Esophagus squamous epithelium (tissue), 5 donors: Measurements from ENCODE around the gene SMARCA4. TPM values are rescaled to one million over a fixed set of nuclear protein-coding genes. Genes with fewer than 3 reads are reported as not detected.

ENCODE experiments used
- DNase-seq: peaks from one replicate; lab custom pipeline; 2025; lab: John Stamatoyannopoulos, UW
- H3K27ac ChIP-seq, 4 donors: fragments of 200-600 bp; sonication (generic); one replicate each; pipeline ENCODE4 v1.5.1; 2016 to 2019; ENCODE audit warnings: mild to moderate bottlenecking in 1 of 4
- H3K27me3 ChIP-seq, 4 donors: fragments of 200-600 bp; sonication (generic); 1 replicate in 3 of 4; 2 replicates in 1 of 4; pipeline versions ENCODE4 v1.5.1 to v1.6.0; 2017 to 2021; ENCODE audit warnings: antibody characterized with exemption in 1 of 4
- H3K36me3 ChIP-seq, 3 donors: fragments of 200-600 bp; sonication (generic); one replicate each; pipeline ENCODE4 v1.5.1; 2016 to 2019
- H3K4me1 ChIP-seq, 3 donors: fragments of 200-600 bp; sonication (generic); one replicate each; pipeline ENCODE4 v1.5.1; 2017 to 2019
- H3K4me3 ChIP-seq, 4 donors: fragments of 200-600 bp; sonication (generic); 1 replicate in 3 of 4; 2 replicates in 1 of 4; pipeline ENCODE4 v1.5.1; 2016 to 2019; ENCODE audit warnings: mild to moderate bottlenecking in 2 of 4, moderate library complexity in 1 of 4
- H3K9me3 ChIP-seq, 3 donors: fragments of 200-600 bp; sonication (generic); one replicate each; pipeline ENCODE4 v1.5.1; 2016 to 2019
- POLR2A ChIP-seq, 4 donors: fragments of 450-650 bp; IDR thresholded peaks; one replicate each; pipeline ENCODE4 v1.6.1; 2017; ENCODE audit warnings: antibody characterized with exemption in 4 of 4, mild to moderate bottlenecking in 4 of 4, moderate library complexity in 3 of 4
- WGBS, 2 donors: methylation state at CpG; one replicate each; pipeline ENCODE4 v1.1.5; 2018; 5-methylcytosine and 5-hydroxymethylcytosine counted together
- intact Hi-C: fragments of 100-400 bp; cut with DNase I; formaldehyde crosslinking; loops from one replicate; pipeline ENCODE4 v1.15.0; 2022
- total RNA-seq, 4 donors: library from RNA; depleted of rRNA; stranded (reverse); fragments of >200 nt; gene quantifications; one replicate each; pipeline ENCODE4 v1.1.0, GENCODE V29; 2016
- TF ChIP-seq, protein P1 (sequence below), 6 experiments: fragments of 450-650 bp in 4 of 6; fragments of 200-600 bp in 2 of 6; sonication (generic) in 2 of 6; IDR thresholded peaks; one replicate each; pipeline ENCODE4 v1.5.1; 2016 to 2019; ENCODE audit warnings: antibody characterized with exemption in 6 of 6, mild to moderate bottlenecking in 4 of 6, moderate library complexity in 4 of 6
- donor health status: DM: yes; HTN: yes; CAD: no.

SMARCA4 gene
- total RNA-seq, 4 donors from 2014 or later: 62.8 to 142 (median 93.4) TPM

DNA sequence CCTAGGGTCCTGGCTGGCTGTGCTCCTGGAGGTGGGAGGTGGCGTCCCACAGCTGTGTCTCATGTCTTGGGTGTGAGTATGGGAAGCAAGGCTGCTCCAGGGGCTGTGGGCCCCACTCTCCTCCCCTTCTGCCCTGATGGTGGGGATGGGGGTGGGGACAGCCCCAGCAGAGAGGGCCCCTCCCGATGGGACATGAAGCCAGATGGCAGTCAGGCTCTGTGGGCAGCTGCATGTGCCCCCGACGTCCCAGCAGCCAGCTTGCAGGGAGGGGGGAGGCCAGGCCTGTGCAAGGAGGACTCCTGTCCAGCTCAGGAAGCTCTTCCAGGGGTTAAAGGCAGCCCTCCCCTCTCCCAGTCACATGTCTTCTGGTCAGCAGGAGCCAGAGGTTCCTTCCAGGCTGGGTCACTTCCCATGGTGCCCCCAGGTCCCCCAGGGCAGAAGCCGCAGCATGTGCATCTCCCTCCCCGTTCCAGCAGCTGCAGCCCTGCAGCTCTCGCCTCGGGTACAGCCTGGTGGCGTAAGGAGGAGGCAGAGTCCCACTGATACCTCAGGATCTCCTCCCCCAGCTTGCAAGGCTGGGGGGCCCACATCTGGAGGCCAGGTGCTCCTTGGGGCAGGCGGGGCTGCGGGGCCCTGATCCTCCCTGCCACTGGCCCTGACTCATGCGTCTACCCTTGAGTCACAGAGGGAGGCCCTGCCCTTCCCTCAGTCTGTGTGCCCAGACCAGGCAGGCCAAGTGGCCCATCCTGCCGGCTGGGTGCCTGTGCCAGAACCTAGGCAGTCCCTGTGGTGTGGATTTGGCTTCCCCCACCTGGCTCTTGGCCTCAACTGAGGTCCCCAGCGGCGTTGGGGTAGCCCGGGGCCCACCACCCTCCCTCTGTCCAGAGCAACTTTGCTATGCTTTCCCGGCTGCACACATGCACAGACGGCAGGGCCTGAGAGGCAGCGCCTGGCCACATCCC, 45.4 kb upstream of the SMARCA4 start:
- Histone ChIP-seq H3K4me3 (no peak overlapping the region), H3K27me3 (no peaks in the 10 kb centered on the region), H3K36me3 (peaks cover 23 to 96% (median 27%) of the 10 kb centered on the region in 3 donors), H3K4me1 (peaks cover 8 to 26% (median 11%) of the 10 kb centered on the region in 3 donors), H3K9me3 (no peaks in the 10 kb centered on the region), H3K27ac (peak overlapping the region; percentile 32 to 80 (median 62))
- DNase-seq: no peak
- WGBS, 2 donors: 35 to 49% methylated on average over 4 to 5 of the region's 19 CpGs
- intact Hi-C loops: no loop called here
- TF ChIP-seq, protein P1, sequence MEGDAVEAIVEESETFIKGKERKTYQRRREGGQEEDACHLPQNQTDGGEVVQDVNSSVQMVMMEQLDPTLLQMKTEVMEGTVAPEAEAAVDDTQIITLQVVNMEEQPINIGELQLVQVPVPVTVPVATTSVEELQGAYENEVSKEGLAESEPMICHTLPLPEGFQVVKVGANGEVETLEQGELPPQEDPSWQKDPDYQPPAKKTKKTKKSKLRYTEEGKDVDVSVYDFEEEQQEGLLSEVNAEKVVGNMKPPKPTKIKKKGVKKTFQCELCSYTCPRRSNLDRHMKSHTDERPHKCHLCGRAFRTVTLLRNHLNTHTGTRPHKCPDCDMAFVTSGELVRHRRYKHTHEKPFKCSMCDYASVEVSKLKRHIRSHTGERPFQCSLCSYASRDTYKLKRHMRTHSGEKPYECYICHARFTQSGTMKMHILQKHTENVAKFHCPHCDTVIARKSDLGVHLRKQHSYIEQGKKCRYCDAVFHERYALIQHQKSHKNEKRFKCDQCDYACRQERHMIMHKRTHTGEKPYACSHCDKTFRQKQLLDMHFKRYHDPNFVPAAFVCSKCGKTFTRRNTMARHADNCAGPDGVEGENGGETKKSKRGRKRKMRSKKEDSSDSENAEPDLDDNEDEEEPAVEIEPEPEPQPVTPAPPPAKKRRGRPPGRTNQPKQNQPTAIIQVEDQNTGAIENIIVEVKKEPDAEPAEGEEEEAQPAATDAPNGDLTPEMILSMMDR (IDR thresholded peaks at IDR 0.05): no peak
- no peak for TF ChIP-seq POLR2A (IDR thresholded peaks at IDR 0.05)

GRCh38 chr19:10916602-10917001, 44.2 kb upstream of the SMARCA4 start:
- Histone ChIP-seq H3K4me3 (no peak overlapping the region), H3K36me3 (peaks cover 25 to 96% (median 28%) of the 10 kb centered on the region in 3 donors), H3K27ac (peak overlapping the region in 2 of 4 donors; percentile 55 to 80), H3K9me3 (no peaks in the 10 kb centered on the region), H3K4me1 (peaks cover 8 to 26% (median 11%) of the 10 kb centered on the region in 3 donors), H3K27me3 (no peaks in the 10 kb centered on the region)
- DNase-seq: no peak
- intact Hi-C loops: no loop called here
- no CpG with 5 or more reads among the region's 6 CpGs for WGBS, 2 donors
- no peak for TF ChIP-seq POLR2A (IDR thresholded peaks at IDR 0.05)
- TF ChIP-seq, protein P1 (IDR thresholded peaks at IDR 0.05): no peak

DNA sequence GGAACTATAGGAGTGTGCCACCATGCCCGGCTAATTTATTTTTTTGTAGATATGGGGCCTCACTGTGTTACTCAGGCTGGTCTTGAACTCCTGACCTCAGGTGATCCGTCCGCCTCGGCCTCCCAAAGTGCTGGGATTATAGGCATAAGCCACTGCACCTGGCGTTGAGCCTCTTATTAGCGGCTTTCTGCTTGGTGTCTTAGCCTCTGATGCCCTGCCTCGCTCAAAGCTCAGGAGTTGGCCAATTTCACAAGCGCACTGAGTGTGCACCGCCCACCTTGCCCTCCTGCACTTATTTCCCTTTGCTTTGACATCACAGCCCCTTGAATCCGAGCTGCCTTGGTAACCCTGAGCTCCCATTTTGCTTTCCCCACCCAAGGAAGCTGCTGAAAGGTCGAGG, 42.5 kb upstream of the SMARCA4 start:
- no peaks in the 10 kb centered on the region for H3K9me3 ChIP-seq
- no peaks in the 10 kb centered on the region for H3K27me3 ChIP-seq
- H3K36me3 ChIP-seq: peaks cover 14 to 96% (median 31%) of the 10 kb centered on the region in 3 donors
- intact Hi-C loops: no loop called here
- TF ChIP-seq, protein P1 (IDR thresholded peaks at IDR 0.05): no peak
- no peak for TF ChIP-seq POLR2A (IDR thresholded peaks at IDR 0.05)
- no peak for DNase-seq
- H3K4me1 ChIP-seq: peaks cover 8 to 26% (median 11%) of the 10 kb centered on the region in 3 donors
- H3K4me3 ChIP-seq: no peak overlapping the region
- 79 to 84% methylated on average over 6 to 8 of the region's 11 CpGs for WGBS, 2 donors
- no peak overlapping the region for H3K27ac ChIP-seq

DNA sequence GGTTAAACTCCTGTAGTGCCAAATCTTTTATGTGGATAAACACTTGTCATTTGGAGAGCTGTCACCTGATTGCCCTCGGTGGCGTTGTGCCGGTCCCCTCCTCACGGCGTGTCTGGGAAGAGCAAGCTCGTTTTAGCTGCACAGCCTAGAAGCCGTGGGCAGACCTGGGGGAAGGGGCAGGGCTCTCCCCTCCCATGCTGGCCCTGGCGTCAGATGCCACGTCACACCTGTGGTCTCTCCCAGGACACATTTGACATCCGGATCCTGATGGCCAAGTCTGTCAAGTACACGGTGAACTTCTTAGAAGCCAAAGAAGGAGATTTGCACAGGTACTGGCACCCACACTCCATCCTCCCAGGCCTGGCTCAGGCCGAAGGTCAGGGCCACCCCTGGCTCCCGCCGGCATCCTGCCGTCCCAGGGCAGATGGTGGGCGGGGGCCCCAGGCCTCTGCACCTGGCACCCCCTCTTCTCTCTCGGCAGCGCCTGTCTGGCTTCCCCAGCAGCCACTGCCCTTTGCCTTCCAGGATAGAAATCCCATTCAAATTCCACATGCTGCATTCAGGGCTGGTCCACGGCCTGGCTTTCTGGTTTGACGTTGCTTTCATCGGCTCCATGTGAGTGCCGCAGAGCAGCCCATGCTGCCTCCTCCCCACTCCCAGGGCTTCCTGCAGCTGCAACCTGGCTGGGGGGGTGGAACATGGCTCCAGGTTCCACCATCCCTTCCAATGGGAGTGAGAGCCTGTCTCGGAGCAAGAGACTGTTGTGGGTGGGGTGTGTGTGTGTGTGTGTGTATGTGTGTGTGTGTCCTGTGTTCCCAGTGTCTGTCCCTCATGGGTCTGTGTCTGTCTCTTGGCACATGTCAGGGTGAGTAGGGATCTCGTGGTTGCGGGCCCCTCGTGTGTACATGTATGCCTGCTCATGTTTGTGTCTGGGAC, 41.2 kb upstream of the SMARCA4 start:
- 80 to 82% methylated on average over 10 of the region's 26 CpGs for WGBS, 2 donors
- Histone ChIP-seq H3K27me3 (no peaks in the 10 kb centered on the region), H3K27ac (no peak overlapping the region), H3K4me1 (peaks cover 8 to 21% (median 11%) of the 10 kb centered on the region in 3 donors), H3K9me3 (no peaks in the 10 kb centered on the region), H3K4me3 (no peak overlapping the region), H3K36me3 (peaks cover 17 to 96% (median 31%) of the 10 kb centered on the region in 3 donors)
- intact Hi-C loops: no loop called here
- no peak for DNase-seq
- TF ChIP-seq POLR2A (IDR thresholded peaks at IDR 0.05): no peak
- TF ChIP-seq, protein P1 (IDR thresholded peaks at IDR 0.05): no peak
